B cell (primary cell): ENCODE results near the gene LXN. TPM values are rescaled to one million over a fixed set of nuclear protein-coding genes. Genes with fewer than 3 reads are reported as not detected.

Experiments
- ATAC-seq: fragments of 200-7000 bp; cut with Tn5 transposase; one replicate; pipeline ENCODE4 v1.10.0; 2021; ENCODE audit warnings: low read depth, mild to moderate bottlenecking, moderate number of reproducible peaks, moderate library complexity
- CTCF ChIA-PET: fragments of 350-600 bp; sonication (Branson Sonifier 250); formaldehyde crosslinking; loops from one replicate; lab custom pipeline; 2021; ENCODE audit warnings: antibody characterized with exemption, inconsistent platforms; lab: Charles Lee
- POLR2A ChIA-PET: fragments of 350-600 bp; sonication (Branson Sonifier 250); formaldehyde crosslinking; loops from one replicate; lab custom pipeline; 2021; ENCODE audit warnings: antibody characterized with exemption; lab: Charles Lee
- DNase-seq: peaks from one replicate; pipeline ENCODE4 v3.0.0; 2013
- H2AFZ ChIP-seq: 2 replicates; pipeline ENCODE4 v1.6.1; 2012; ENCODE audit warnings: mild to moderate bottlenecking, low read depth, low read length; ENCODE audit not compliant: insufficient read depth, poor library complexity, severe bottlenecking
- H3K27ac ChIP-seq, 2 donors: 1 replicate in 1 of 2; 2 replicates in 1 of 2; pipeline ENCODE4 v1.5.1; 2012 to 2013; ENCODE audit warnings: low read length in 2 of 2, mild to moderate bottlenecking in 2 of 2, moderate library complexity in 1 of 2
- H3K27me3 ChIP-seq, 4 experiments: fragments of 200-600 bp in 1 of 4; sonication (generic) in 1 of 4; replicated peaks in 1 of 4; 1 replicate in 2 of 4; 2 replicates in 2 of 4; pipeline versions ENCODE4 v1.6.1 to v1.7.0; 2013 to 2016; ENCODE audit warnings: low read length in 3 of 4, mild to moderate bottlenecking in 2 of 4, mixed read lengths in 1 of 4, moderate library complexity in 1 of 4; ENCODE audit not compliant: insufficient read depth in 4 of 4, control insufficient read depth in 3 of 4; ENCODE audit errors: control extremely low read depth in 1 of 4
- H3K36me3 ChIP-seq, 2 experiments: replicated peaks in 1 of 2; 1 replicate in 1 of 2; 2 replicates in 1 of 2; pipeline versions ENCODE4 v1.6.1 to v1.7.1; 2013; ENCODE audit warnings: low read length in 1 of 2; ENCODE audit not compliant: insufficient read depth in 2 of 2, control insufficient read depth in 1 of 2; ENCODE audit errors: control extremely low read depth in 1 of 2, extremely low read depth in 1 of 2
- H3K4me1 ChIP-seq, 2 donors: fragments of 200-600 bp in 1 of 2; sonication (generic) in 1 of 2; 1 replicate in 1 of 2; 2 replicates in 1 of 2; pipeline versions ENCODE4 v1.5.1 to v1.6.1; 2013 to 2017; ENCODE audit warnings: low read length in 2 of 2; ENCODE audit not compliant: control insufficient read depth in 2 of 2, insufficient read depth in 2 of 2
- H3K4me2 ChIP-seq: replicated peaks from 2 replicates; pipeline ENCODE3; 2012; ENCODE audit warnings: mild to moderate bottlenecking, low read depth, low read length; ENCODE audit not compliant: poor library complexity, severe bottlenecking
- H3K4me3 ChIP-seq, 5 experiments: fragments of 200-600 bp in 1 of 5; sonication (generic) in 1 of 5; 1 replicate in 3 of 5; 2 replicates in 2 of 5; pipeline versions ENCODE4 v1.5.1 to v1.7.0; 2011 to 2016; ENCODE audit warnings: low read length in 4 of 5, mild to moderate bottlenecking in 4 of 5, low read depth in 2 of 5, control low read depth in 1 of 5, moderate library complexity in 1 of 5; ENCODE audit not compliant: insufficient read depth in 1 of 5; ENCODE audit errors: control extremely low read depth in 1 of 5, extremely low read depth in 1 of 5
- H3K79me2 ChIP-seq: fragments of 200-600 bp; sonication (generic); one replicate; pipeline ENCODE4 v1.6.0; 2016; ENCODE audit warnings: low read length; ENCODE audit not compliant: control insufficient read depth, insufficient read depth
- H3K9ac ChIP-seq: fragments of 200-600 bp; sonication (generic); 2 replicates; pipeline ENCODE4 v1.6.1; 2017; ENCODE audit warnings: mild to moderate bottlenecking, low read length, moderate library complexity
- H3K9me3 ChIP-seq, 3 donors: one replicate each; pipeline versions ENCODE4 v1.6.1 to v1.7.1; 2013; ENCODE audit warnings: low read length in 2 of 3; ENCODE audit not compliant: control insufficient read depth in 2 of 3, insufficient read depth in 1 of 3; ENCODE audit errors: control extremely low read depth in 1 of 3
- H4K20me1 ChIP-seq: 2 replicates; pipeline ENCODE4 v1.6.0; 2012; ENCODE audit warnings: mild to moderate bottlenecking, low read length; ENCODE audit not compliant: insufficient read depth, control insufficient read depth, poor library complexity, severe bottlenecking
- H3K27ac Mint-ChIP-seq: one replicate; pipeline ENCODE4 v1.8.0; 2021; ENCODE audit warnings: mixed read lengths
- H3K27me3 Mint-ChIP-seq: one replicate; pipeline ENCODE4 v1.8.0; 2021; ENCODE audit warnings: mixed read lengths
- H3K4me1 Mint-ChIP-seq: one replicate; pipeline ENCODE4 v1.8.0; 2021; ENCODE audit warnings: mixed read lengths
- H3K4me3 Mint-ChIP-seq: one replicate; pipeline ENCODE4 v1.8.0; 2021; ENCODE audit warnings: mixed read lengths
- H3K9me3 Mint-ChIP-seq: one replicate; pipeline ENCODE4 v1.8.0; 2022; ENCODE audit warnings: mixed read lengths; ENCODE audit not compliant: insufficient read depth
- EZH2 ChIP-seq: IDR thresholded peaks from 2 replicates; pipeline ENCODE4 v1.6.1; 2012; ENCODE audit warnings: borderline replicate concordance, low read depth, mild to moderate bottlenecking, moderate library complexity, low read length; ENCODE audit not compliant: insufficient read depth, poor library complexity, severe bottlenecking
- WGBS: methylation state at CpG from one replicate; pipeline ENCODE4 v1.1.5; 2013; ENCODE audit warnings: missing lambda C conversion rate; ENCODE audit not compliant: insufficient coverage; 5-methylcytosine and 5-hydroxymethylcytosine counted together
- intact Hi-C: fragments of 100-400 bp; cut with micrococcal nuclease; formaldehyde crosslinking; loops from one replicate; pipeline ENCODE4 v1.10.0; 2022
- polyA plus RNA-seq: library from polyadenylated mRNA; depleted of rRNA; stranded (reverse); fragments of >200 nt; gene quantifications from 2 replicates; pipeline ENCODE4 v1.2.3, GENCODE V29; 2012
- total RNA-seq, 2 donors: library from RNA; stranded (reverse); fragments of 120-200 nt in 1 of 2; gene quantifications; 1 replicate in 1 of 2; 2 replicates in 1 of 2; pipeline versions ENCODE4 v1.2.3 to v1.2.4, GENCODE V29; 2013 to 2022
- TF ChIP-seq, protein P1 (sequence below): fragments of 200-600 bp; IDR thresholded peaks from one replicate; pipeline ENCODE4 v1.8.0; 2022; ENCODE audit warnings: antibody characterized with exemption, mild to moderate bottlenecking

LXN gene
- total and polyA plus RNA-seq, 2 donors (not counting 1 experiment from before 2014, with no cell fraction given): 3.2 to 5.1 TPM

DNA sequence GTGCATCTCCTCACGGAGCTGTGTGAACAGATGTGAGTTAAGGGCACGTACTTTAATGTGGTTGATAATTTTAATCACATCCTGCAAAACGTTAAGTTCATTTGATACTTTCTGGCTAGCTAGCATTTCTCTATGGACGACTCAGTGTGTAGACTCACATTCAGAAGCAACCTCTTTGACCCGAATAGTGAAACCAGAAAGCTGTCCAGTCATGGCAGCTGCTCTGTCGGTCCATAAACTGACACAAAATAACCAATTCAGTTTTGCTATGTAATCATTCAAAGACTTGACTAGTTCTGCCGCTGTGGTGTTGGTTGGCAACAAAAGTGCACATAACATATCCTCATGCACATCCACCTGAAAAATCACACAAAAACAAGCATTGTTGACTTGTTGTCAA, 31.8 kb downstream of the LXN start:
- Mint-ChIP-seq H3K9me3 (no peaks in the 10 kb centered on the region), H3K4me3 (no peak overlapping the region), H3K4me1 (peaks cover 15% of the 10 kb centered on the region), H3K27me3 (no peaks in the 10 kb centered on the region), H3K27ac (no peak overlapping the region)
- H3K27me3 ChIP-seq: no peaks in the 10 kb centered on the region
- no peak overlapping the region for H2AFZ ChIP-seq
- TF ChIP-seq, protein P1, sequence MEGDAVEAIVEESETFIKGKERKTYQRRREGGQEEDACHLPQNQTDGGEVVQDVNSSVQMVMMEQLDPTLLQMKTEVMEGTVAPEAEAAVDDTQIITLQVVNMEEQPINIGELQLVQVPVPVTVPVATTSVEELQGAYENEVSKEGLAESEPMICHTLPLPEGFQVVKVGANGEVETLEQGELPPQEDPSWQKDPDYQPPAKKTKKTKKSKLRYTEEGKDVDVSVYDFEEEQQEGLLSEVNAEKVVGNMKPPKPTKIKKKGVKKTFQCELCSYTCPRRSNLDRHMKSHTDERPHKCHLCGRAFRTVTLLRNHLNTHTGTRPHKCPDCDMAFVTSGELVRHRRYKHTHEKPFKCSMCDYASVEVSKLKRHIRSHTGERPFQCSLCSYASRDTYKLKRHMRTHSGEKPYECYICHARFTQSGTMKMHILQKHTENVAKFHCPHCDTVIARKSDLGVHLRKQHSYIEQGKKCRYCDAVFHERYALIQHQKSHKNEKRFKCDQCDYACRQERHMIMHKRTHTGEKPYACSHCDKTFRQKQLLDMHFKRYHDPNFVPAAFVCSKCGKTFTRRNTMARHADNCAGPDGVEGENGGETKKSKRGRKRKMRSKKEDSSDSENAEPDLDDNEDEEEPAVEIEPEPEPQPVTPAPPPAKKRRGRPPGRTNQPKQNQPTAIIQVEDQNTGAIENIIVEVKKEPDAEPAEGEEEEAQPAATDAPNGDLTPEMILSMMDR: no peak
- TF ChIP-seq EZH2: no peak
- H3K27ac ChIP-seq: no peak overlapping the region
- no peaks in the 10 kb centered on the region for H3K9me3 ChIP-seq
- peaks cover 11% of the 10 kb centered on the region for H3K79me2 ChIP-seq
- H3K4me3 ChIP-seq: no peak overlapping the region
- no peak overlapping the region for H3K9ac ChIP-seq
- POLR2A ChIA-PET: no interaction called here
- no peak overlapping the region for H3K4me2 ChIP-seq
- no peaks in the 10 kb centered on the region for H3K36me3 ChIP-seq
- DNase-seq: no peak
- H3K4me1 ChIP-seq: peaks cover 4 to 11% of the 10 kb centered on the region in 2 donors
- ATAC-seq: no peak
- intact Hi-C loops: loop anchor here (5.0 to 10.0 kb wide), 3 partner anchors 1478 to 1968 kb away; partner anchors contain the start of genes CCNL1, KPNA4 and TIPARP
- 82% methylated on average over 6 of the region's 7 CpGs for WGBS
- no peaks in the 10 kb centered on the region for H4K20me1 ChIP-seq
- CTCF ChIA-PET: interaction anchor here (0.7 kb wide), 1 partner anchor 1958 kb away, joined by 3 read pairs; no protein-coding TSS in a partner anchor

GRCh38 chr3:158631981-158632380, 40.5 kb downstream of the LXN start:
- H3K4me1 Mint-ChIP-seq: no peaks in the 10 kb centered on the region
- CTCF ChIA-PET: no interaction called here
- no peaks in the 10 kb centered on the region for H3K79me2 ChIP-seq
- H3K4me3 Mint-ChIP-seq: no peak overlapping the region
- H3K36me3 ChIP-seq: no peaks in the 10 kb centered on the region
- no peak overlapping the region for H3K27ac ChIP-seq
- no peak for DNase-seq
- no peak overlapping the region for H3K27ac Mint-ChIP-seq
- no peaks in the 10 kb centered on the region for H4K20me1 ChIP-seq
- H3K4me1 ChIP-seq: no peaks in the 10 kb centered on the region
- H3K27me3 ChIP-seq: peaks cover 0 to 10% (median under 1%) of the 10 kb centered on the region in 4 experiments
- H3K4me3 ChIP-seq: no peak overlapping the region
- intact Hi-C loops: no loop called here
- TF ChIP-seq, protein P1: no peak
- no peak for TF ChIP-seq EZH2
- H2AFZ ChIP-seq: no peak overlapping the region
- no peak overlapping the region for H3K9ac ChIP-seq
- H3K27me3 Mint-ChIP-seq: peaks cover 20% of the 10 kb centered on the region
- no peak overlapping the region for H3K4me2 ChIP-seq
- H3K9me3 ChIP-seq: no peaks in the 10 kb centered on the region
- POLR2A ChIA-PET: no interaction called here
- ATAC-seq: no peak
- H3K9me3 Mint-ChIP-seq: no peaks in the 10 kb centered on the region
